HPDE6-E6E7 (cell line): ENCODE results near the gene DMWD.

Experiments
- DNase-seq: peaks from one replicate; pipeline ENCODE4 v3.0.0; 2011; ENCODE audit warnings: missing footprints; ENCODE audit errors: extremely low spot score

Gene DMWD, protein sequence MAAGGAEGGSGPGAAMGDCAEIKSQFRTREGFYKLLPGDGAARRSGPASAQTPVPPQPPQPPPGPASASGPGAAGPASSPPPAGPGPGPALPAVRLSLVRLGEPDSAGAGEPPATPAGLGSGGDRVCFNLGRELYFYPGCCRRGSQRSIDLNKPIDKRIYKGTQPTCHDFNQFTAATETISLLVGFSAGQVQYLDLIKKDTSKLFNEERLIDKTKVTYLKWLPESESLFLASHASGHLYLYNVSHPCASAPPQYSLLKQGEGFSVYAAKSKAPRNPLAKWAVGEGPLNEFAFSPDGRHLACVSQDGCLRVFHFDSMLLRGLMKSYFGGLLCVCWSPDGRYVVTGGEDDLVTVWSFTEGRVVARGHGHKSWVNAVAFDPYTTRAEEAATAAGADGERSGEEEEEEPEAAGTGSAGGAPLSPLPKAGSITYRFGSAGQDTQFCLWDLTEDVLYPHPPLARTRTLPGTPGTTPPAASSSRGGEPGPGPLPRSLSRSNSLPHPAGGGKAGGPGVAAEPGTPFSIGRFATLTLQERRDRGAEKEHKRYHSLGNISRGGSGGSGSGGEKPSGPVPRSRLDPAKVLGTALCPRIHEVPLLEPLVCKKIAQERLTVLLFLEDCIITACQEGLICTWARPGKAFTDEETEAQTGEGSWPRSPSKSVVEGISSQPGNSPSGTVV

DNA sequence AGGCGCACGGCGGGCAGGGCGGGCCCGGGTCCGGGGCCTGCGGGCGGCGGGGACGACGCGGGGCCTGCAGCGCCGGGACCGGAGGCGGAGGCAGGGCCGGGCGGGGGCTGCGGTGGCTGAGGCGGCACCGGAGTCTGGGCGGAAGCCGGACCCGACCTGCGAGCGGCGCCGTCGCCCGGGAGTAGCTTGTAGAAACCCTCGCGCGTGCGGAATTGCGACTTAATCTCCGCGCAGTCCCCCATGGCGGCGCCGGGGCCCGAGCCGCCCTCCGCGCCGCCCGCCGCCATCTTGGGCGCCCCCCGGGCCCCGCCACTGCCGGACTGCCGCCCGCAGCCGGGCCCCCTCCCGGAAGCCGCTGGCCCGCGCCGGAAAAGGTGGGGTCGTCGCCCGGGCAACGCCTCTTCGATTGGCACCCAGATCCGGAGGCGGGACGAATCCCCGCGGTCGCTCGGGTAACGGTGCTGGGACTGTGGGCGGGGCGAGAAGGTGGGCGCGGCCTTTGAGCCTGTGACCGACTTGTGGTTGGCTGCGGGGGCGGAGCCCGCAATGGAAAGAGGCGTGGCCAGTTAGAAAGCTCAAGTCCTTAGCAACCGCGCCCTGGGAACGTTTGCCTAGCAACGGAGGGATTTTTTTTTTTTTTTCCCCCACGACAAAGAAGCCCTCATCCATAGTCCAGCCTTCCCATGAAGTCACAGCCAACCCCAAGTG is at the start of gene DMWD:
DMWD (minus strand) TSS at position 376 of the 708 bp plus-strand sequence; CDS start at position 287, 89 bp downstream.
- peak; percentile 94 for DNase-seq

DNA sequence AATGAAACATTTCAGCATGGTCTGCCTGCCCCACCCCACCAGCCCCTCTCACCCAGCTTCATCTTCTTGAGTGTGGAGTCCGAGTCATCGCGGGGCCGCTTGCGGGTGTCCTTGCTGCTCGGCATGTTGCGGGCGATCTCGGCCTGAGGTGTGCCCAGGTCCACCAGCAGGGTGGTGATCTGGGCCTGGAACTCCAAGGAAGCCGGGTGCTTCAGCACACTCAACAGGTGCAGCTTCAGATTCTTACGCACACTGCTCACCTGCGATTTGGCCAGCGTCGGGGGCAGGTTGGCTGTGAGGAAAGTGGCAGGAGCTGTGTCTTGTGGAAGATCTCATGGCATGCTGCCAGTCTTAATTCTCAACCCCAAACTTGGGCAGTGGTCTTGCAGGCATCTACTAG is 49.6 kb upstream of the DMWD start:
- no peak for DNase-seq

DNA sequence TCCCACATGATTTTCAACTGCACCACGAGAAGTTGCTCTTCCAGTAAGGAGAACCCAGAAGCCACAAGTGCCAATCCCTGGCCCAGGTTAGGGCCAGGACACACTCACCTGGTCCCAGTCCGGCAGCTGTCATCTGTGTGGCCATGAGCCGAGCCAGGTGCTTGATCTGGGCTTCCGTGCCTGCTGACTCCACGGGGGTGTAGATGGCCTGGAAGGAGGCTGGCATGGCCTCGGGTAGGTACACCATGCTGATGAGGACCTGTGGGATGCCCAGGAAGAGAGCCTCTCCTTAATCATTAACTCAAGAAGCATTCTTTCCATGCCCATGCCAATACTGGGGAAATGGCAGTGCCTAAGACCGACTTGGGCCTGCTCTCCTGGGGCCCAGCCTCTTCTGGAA is 42.3 kb upstream of the DMWD start:
- DNase-seq = no peak

DNA sequence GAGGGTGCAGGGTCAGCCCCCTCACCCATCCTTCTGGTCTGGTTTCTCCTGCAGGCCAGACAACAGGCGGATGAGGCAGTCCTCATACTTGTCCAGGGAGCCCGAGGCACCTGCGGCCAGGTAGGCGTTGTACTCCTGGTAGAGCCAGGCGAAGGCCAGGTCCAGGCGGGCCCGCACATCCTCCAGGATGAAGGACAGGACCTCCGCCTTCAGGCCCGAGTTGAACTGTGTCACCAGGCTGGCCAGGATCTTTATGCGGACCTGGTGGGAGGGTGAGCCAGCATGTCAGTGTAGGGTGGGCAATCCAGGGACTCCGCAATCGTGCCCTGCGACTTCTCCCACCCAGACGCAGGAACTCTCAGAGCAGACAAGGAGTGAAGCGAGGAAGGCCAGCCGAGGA is 36.3 kb upstream of the DMWD start:
- no peak for DNase-seq

DNA sequence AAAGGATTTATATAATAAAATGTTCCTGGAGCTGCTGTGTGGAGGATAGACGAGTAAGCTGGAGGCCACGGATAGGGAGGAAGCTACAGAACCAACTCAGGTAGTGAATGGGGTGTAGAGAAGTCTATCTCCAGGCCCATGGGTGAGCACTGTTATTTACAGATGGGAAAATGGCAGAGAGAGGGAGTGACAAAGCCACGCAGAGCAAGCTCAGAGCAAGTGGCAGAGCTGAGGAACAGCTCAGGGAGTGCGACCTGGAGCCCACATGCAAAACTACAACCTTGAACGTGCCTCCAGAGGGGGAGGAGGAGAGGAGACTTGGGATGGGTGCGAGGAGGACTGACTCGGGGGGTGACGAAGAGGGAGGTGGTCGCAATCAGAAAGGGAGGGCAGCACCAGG is 35.9 kb upstream of the DMWD start:
- DNase-seq = no peak

DNA sequence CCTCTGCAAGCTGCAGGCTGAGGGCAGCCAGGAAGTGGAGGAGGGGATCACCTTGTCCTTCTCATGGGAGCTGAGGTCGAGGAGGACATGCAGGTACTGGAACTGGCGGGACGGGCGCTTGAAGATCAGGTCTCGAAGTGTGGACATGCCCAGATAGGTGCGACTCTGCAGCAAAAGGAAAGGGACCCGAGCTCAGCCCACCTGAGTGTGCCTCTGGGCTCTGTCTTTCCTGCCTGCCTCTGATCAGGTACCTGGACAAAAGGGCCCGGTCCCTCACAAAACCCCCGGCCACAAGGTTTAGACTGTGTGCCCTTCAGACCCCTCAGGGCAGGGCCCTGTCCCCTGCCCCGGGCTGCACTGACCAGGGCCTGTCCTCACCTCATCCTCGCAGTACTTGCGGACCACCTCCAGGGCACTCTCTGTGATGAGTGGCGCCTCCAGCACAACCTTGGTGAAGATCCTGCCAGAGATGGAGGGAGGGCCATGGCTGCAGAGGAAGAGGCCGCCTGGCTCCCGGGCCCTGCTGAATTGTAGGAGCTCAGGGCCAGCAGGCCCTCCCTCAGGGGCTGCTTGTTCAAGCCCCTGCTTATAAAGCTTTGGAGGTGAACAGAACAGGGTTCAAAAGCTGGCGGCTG is 34.9 kb upstream of the DMWD start:
- no peak for DNase-seq

DNA sequence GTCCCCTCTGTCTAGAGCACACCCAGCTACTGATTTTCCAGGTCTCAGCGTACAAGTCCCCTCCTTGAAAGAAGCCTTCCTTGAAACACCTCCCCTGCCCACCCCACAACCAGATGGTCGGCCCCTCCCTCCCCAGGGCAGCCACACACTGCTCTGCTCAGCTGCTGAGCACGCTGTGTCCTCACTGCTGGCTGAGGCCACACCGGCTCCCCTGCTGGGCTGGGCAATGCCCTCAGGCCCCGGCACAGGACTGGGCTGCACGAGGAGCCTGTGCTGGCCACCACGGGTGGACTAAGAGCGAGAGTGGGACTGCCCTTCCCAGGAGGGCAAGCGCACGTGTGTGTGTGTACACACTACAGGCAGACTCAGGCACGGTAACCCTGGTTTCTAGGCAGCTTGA is 34.3 kb upstream of the DMWD start:
- no peak for DNase-seq

DNA sequence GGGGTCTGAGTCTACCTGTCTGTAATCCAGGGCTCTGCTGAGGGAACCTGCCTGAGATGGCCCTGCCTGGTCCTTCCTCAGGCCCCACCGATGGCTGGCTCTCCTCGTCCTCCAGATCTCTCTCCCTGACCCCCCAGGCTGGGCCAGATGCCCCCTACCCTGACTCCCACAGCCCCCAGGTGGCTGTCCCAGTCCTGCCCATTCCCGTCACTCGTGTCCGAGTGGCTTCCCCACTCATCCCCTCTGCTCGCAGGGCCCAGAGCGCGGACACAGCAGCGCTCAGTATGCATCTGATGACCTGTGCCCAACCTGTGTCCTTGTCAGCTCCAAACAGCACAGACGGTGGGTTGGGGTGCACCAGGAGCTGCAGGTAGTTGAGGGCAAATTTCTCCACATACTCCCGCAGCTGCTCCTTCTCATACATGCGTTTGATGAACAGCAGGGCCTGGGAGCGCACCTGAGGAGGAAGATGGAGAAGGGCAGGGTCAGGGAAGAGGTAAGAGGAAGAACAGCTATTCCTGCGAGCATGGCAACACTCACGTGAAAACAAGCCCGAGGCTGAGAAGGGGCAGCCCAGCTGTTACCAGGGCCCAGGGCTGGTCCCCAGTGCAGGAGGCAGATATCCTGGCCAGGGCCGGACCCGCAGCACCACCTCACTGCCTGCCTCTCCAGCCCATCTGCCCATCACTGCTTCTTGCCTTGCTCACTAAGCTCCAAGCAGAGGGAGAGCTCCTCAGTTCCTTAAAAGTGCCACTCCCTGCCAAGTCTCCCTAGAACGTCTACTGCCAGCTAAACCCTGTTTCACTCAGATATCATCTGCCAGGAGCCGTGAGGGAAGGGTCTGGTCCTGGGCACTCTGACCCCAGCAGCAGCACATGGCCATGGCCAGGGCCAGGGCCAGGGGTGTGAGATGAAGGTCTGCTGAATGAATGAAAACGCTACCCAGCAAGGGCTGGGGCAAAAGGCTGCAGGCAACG is 33.6 kb upstream of the DMWD start:
- no peak for DNase-seq

DNA sequence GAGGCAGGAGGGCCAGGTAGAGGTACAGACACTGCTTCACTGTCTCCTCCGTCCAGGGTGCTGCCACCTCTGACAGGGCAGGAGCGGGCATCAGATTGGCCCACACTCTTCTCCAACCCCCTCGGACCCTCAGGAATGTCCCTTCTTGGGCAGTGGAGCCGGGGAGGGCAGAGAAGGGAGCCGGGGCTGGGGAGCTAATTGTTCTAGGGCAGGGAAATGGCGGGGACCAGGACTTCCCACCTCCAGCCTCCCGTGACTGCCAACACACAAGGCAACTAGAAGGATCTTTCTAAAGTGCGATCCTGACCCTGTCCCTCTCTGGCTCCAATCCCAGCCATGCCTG is 32.6 kb upstream of the DMWD start:
- DNase-seq = no peak

DNA sequence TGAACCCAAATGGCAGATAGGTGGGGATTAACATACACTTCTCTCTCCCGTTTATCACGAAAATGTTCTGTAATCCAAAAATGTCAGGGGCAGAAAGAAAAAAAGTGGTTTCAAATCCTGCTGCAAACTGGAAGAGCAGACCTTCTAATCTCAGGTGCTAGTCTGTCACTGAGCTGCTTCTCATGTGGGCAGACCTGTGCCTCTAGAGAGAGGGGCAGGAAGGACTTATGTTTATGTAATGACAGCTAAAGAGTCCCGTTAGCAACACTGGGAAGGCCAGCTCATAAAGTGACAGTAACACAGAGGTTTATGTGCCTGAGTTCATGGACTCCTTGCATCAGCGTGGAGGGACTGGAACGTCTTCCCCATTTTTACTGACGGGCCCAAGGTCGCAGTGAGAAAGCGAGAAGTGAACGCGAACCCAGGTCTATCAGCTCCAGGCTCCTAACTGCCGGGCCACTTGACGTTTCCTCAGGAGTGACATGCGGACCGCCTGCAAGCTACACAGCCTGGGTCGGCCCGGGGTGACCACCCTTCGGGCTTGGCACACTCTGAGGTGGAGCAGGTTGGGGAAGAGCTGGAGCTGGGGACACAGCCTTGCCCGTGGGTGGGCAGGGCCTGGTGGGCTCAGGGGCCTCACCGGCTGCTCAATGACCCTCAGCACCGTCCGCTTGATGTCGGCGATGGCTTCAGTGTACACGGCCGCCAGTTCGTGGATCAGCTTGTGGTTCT is 32.1 kb upstream of the DMWD start:
- DNase-seq = no peak

DNA sequence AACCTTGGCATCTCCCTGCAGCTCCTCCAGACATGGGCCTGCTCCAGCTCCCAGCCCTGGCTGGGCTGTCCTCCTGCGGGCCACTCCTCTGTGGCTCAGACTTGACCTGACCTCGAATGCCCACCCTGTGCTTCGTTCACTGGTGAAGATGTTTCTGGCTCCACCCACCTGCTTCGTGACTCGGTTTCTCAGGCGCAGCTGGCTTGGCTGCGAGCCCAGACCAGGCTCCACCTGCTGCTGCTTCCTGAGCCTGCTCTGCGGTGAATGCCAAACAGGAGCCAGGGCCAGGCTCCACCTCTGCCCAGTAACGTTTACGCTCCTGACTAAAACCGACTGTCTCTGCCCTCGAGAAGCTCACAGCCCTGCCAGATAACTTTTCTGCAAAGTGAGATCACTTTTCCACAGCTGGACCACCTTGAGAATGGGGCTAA is 31.4 kb upstream of the DMWD start:
- DNase-seq = peak; percentile 42

DNA sequence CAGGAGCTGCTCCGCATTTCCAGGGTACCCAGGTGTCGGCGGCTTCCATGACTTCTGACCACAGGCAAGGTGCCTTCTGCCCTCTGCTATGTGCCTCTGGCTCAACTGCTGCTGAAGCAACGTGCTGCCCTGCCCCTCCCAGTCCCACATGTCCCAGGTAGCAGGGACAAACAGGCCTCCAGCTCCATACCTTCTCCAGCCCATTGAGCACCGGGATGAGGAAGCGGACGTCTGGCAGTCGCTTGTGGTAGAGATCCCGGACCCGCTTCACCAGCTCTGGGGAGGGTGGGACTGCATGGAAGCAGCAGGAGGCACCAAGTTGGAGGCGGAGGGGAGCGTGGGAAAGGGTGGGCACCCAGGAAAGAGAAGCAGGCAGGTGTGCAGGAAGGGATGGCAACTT is 30.5 kb upstream of the DMWD start:
- no peak for DNase-seq

DNA sequence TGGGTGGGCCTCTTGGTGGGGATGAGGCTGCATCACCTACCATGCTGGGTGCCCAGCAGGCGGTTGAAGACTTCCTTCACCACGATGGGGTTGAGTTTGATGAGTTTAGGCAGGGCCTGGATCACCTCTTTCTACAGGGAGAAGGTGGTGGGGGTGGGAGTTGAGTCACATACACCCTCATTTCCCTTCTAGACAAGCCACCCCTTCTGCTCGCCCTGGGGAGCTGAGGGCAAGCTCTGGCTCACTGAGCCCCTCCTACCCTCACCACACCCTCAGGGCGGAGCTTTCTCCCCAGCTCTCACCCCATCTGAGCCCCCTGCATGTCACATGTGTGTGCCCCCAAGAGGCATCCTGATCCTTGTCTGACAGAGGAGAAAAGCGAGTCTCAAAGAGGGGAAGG is 30.1 kb upstream of the DMWD start:
- no peak for DNase-seq

DNA sequence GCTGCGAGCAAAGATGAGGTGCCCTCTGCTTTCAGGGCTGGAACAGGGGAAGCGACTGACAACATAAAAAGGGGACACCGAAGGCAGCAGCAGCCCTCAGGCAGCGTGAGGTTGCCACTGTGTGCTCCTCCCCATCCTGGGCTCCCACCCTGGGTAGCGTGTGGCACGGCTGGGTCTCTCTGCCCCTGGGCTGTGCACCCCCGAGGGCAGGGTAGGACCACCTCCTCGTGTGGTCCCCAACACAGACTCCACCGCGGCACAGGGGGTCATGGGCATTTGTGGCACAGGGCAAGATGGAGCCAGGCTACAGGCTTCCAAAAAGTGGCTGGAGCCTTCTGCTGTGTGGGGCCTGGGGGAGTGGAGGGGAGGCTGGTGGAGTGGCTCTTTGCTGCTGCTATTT is 28.9 kb upstream of the DMWD start:
- DNase-seq = no peak

DNA sequence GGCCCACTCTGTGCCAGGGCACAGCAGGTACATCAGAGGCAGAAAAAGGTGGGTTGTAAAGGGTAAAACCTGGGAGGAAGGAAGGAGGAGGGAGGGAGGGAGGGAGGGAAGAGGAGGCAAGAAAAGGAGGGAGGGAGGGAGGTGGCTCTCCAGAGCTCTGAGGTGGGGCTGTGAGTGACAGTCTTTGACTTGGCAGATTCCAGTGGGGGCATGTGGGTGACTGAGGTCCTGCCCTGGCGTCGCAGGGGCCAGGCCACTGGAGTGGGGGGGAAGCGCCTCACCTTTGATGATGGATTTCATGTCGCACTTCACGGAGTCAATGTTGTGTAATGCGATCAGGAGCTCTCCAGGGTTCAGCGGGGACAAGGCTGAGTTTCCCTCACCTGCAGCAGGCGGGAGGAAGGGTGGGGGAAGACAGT is 28.5 kb upstream of the DMWD start:
- DNase-seq = no peak

DNA sequence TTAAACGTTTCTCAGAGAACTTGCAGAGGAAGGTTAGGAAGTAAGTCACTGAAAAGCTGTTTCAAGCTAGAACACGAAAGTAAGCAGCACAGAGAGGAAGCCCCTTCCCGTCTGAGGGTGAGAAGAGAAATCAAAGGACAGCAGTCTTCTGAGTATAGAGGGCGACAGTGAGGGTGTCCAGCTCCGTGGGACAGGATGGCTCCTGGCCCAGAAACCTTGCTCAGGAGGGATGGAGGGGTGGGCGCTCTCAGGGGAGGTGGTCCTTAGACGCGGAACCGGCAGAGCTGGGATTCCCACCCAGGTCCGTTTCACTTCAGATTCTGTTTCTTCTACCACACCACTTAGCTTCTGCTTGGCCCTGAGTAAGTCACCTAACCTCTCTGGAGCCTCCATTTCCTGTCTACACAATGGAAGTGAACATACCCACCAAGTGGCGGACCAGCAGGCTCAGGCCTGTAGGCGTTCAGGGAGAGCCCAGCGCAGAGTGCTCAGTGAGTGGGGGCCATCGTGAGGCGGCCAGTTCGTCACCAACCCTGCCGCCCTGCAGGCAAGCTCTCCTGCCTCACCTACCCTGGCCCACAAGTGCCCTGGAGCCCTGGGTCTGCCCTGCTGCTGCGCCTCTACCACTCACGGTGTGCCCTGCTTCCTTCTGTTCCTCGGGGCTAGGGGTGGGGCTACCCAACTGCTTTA is 27.9 kb upstream of the DMWD start:
- DNase-seq = no peak

DNA sequence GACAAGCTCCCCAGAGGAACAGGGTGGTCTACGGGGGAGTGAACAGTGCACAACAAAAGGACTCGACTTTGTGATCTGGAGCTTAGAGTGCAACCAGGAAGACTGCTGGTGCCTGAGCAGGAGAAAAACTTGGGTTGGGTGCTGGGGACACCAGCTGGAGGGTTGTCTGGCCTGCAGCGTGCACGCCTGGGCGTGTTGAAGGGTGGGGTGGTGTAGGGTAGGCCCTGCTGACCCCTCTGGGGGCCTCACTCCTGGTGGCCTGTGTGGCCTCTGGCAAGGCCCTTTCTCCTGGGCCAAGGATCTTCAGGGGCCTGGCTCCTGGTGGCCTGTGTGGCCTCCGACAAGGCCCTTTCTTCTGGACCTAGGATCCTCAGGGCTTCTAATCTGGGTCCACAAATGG is 27.1 kb upstream of the DMWD start:
- no peak for DNase-seq

DNA sequence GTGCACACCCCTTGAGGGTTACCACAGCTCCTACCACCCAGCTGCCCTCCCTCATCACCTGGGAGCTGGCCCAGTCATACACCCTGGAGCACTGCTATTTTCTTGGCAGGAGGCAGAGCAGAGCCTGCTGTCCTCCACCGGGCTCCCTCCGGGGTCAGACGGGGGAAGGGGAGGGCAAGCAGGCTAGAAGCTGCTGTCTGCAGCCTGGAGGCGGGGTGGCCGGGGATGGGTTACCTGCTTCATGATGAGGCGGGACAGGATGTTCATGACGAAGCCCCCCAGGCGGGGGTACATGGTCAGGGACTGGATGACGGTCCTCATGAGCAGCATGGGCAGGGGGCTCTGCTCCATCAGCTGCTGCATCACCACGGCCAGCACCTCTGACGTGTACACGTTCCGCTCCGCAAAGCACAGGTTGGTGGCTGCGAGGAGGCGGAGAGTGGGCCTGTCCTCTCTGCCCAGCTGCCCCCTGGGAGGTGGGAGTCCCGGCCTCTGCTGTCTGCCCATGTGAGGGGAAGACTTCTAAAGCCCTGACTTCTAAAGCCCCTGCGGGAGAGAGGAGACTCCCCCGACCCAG is 25.2 kb upstream of the DMWD start:
- DNase-seq = peak; percentile 37

DNA sequence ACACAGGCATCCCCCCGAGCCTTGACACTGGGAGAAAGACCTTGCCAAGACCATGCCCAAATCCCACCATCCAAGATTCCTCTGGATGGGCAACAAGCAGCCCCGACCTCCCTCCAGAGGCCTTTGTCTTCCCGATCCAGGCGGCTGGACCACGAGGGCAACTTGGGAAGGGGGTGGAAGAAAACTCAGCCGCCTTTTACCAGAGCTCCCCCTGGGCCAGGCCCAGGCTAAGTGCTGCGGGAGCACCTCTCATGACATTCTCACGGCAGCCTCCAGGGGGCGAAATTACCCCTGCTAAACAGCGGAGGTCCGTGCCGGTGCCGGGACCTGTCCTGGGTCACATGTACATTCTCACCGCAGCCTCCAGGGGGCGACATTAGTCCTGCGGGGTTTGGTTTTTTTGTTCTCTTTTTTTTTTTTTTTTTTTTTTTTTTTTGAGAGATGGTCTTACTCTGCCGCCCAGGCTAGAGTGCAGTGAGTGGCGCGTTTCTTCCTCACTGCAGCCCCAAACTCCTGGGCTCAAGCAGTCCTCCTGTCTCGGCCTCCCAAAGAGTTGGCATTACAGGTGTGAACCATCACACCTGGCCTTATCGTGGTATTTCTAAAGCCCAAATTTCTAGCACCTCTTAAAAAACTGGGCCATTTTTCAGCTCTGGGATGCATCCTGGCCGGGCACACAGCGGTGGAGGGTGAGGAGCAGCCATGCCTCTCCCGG is 24.5 kb upstream of the DMWD start:
- DNase-seq = peak; percentile 99
